HepG2 (cell line): ENCODE data around the gene KCNIP4. TPM values are rescaled to one million over a fixed set of nuclear protein-coding genes. Genes with fewer than 3 reads are reported as not detected.

Experiments used
- ATAC-seq: fragments of 200-7000 bp; cut with Tn5 transposase; 3 replicates; pipeline ENCODE4 v1.9.1; 2020; ENCODE audit warnings: mild to moderate bottlenecking, moderate library complexity
- BruUV-seq: library from RNA; stranded (reverse); fragments of 400-500 nt; replicated peaks from 2 replicates; lab custom pipeline; 2021; lab: Mats Ljungman, UMichigan
- CTCF ChIA-PET: fragments of 300-600 bp; formaldehyde crosslinking; extraction: SDS; loops from one replicate; lab custom pipeline; 2021; ENCODE audit warnings: low total read pairs, inconsistent platforms, low intra/inter-chr PET ratio; lab: Yijun Ruan, JAX
- POLR2A ChIA-PET: fragments of 350-600 bp; sonication (Branson Sonifier 250); formaldehyde crosslinking; loops from one replicate; lab custom pipeline; 2020; ENCODE audit warnings: antibody characterized with exemption, inconsistent platforms; lab: Yijun Ruan, JAX
- DNase-seq: peaks from one replicate; pipeline ENCODE4 v3.0.0-alpha.2; 2015; ENCODE audit warnings: low spot score
- FAIRE-seq: peaks from 3 replicates; lab custom pipeline; 2011; peaks lifted over from hg19 to GRCh38; lab: Jason Lieb, UNC
- H2AFZ ChIP-seq: one replicate; pipeline ENCODE4 v1.6.1; 2011; ENCODE audit warnings: low read length, inconsistent platforms
- H3K27ac ChIP-seq: fragments of 300-600 bp; 3 replicates; pipeline ENCODE4 v1.8.0; 2011; ENCODE audit warnings: mixed run types, mild to moderate bottlenecking, mixed read lengths, low read length, inconsistent platforms; ENCODE audit not compliant: insufficient read depth; ENCODE audit errors: extremely low read length
- H3K27me3 ChIP-seq, 2 experiments: fragments of 200-600 bp in 1 of 2; 2 replicates in 1 of 2; 3 replicates in 1 of 2; pipeline versions ENCODE4 v1.6.0 to v1.8.0; 2011; ENCODE audit warnings: low read length in 2 of 2, mild to moderate bottlenecking in 2 of 2, moderate library complexity in 2 of 2, inconsistent platforms in 1 of 2; ENCODE audit not compliant: insufficient read depth in 2 of 2, control insufficient read depth in 1 of 2
- H3K36me3 ChIP-seq, 2 experiments: fragments of 200-600 bp in 1 of 2; replicated peaks in 1 of 2; 2 replicates in 1 of 2; 3 replicates in 1 of 2; pipeline versions ENCODE4 v1.5.1 to v1.8.0; 2011; ENCODE audit warnings: low read length in 2 of 2, inconsistent platforms in 1 of 2; ENCODE audit not compliant: insufficient read depth in 2 of 2, control insufficient read depth in 1 of 2
- H3K4me1 ChIP-seq: 2 replicates; pipeline ENCODE4 v1.5.1; 2012; ENCODE audit warnings: low read length, inconsistent platforms; ENCODE audit not compliant: insufficient read depth
- H3K4me2 ChIP-seq: 2 replicates; pipeline ENCODE4 v1.6.0; 2011; ENCODE audit warnings: low read depth, low read length, inconsistent platforms
- H3K4me3 ChIP-seq, 3 experiments: fragments of 200-600 bp in 1 of 3; sonication (generic), shearing (Covaris generic) in 1 of 3; replicated peaks in 1 of 3; 2 replicates each; pipeline ENCODE4 v1.5.1; 2011 to 2016; ENCODE audit warnings: low read length in 3 of 3, inconsistent platforms in 2 of 3, low read depth in 2 of 3, mild to moderate bottlenecking in 2 of 3, control low read depth in 1 of 3, mixed read lengths in 1 of 3; ENCODE audit not compliant: insufficient read depth in 1 of 3
- H3K79me2 ChIP-seq: one replicate; pipeline ENCODE4 v1.6.1; 2011; ENCODE audit warnings: low read length, inconsistent platforms; ENCODE audit not compliant: insufficient read depth
- H3K9ac ChIP-seq: 2 replicates; pipeline ENCODE4 v1.6.0; 2011; ENCODE audit warnings: mild to moderate bottlenecking, low read depth, low read length, inconsistent platforms; ENCODE audit not compliant: insufficient read depth
- H3K9me3 ChIP-seq: 2 replicates; pipeline ENCODE4 v1.5.1; 2012; ENCODE audit warnings: mild to moderate bottlenecking, low read length
- H4K20me1 ChIP-seq: 2 replicates; pipeline ENCODE4 v1.6.0; 2011; ENCODE audit warnings: inconsistent platforms, mild to moderate bottlenecking, low read length, moderate library complexity; ENCODE audit not compliant: insufficient read depth
- CBFB ChIP-seq: sonication (generic); formaldehyde crosslinking; IDR thresholded peaks from 2 replicates; pipeline ENCODE4 v1.4.0; 2020; ENCODE audit warnings: missing genetic modification reagents
- GPN1 ChIP-seq: sonication (generic); formaldehyde crosslinking; IDR thresholded peaks from 2 replicates; pipeline ENCODE4 v1.5.1; 2020; ENCODE audit warnings: missing genetic modification reagents, borderline replicate concordance
- TAF15 ChIP-seq: fragments of 200-400 bp; formaldehyde crosslinking; IDR thresholded peaks from one replicate; pipeline ENCODE4 v1.6.1; 2018; ENCODE audit warnings: mild to moderate bottlenecking, low read depth, low read length; ENCODE audit not compliant: poor library complexity, severe bottlenecking
- THYN1 ChIP-seq: sonication (generic); formaldehyde crosslinking; IDR thresholded peaks from 2 replicates; pipeline ENCODE4 v1.8.1; 2023; ENCODE audit warnings: low read depth, mild to moderate bottlenecking, moderate library complexity, missing genetic modification reagents, borderline replicate concordance
- ZBTB20 ChIP-seq: sonication (generic); formaldehyde crosslinking; IDR thresholded peaks from 2 replicates; pipeline ENCODE4 v1.8.1; 2023; ENCODE audit warnings: missing genetic modification reagents, low read depth, mild to moderate bottlenecking, borderline replicate concordance
- ZNF619 ChIP-seq: sonication (generic); formaldehyde crosslinking; IDR thresholded peaks from 2 replicates; pipeline ENCODE4 v1.4.0; 2020; ENCODE audit warnings: mild to moderate bottlenecking, missing genetic modification reagents
- WGBS: methylation state at CpG from one replicate; pipeline ENCODE4 v1.1.6; 2017; ENCODE audit warnings: low lambda C conversion rate; 5-methylcytosine and 5-hydroxymethylcytosine counted together
- in situ Hi-C: cut with HindIII; loops from 2 replicates; pipeline ENCODE4 v1.10.0; 2017; ENCODE audit warnings: low pct_unique_long_range_greater_than_20kb; ENCODE audit not compliant: extremely low pct_ligation_motif_present
- intact Hi-C: fragments of 100-400 bp; cut with micrococcal nuclease; formaldehyde crosslinking; loops from one replicate; pipeline ENCODE4 v1.10.0; 2022; ENCODE audit not compliant: unreplicated experiment
- polyA plus RNA-seq, 8 experiments: library from polyadenylated mRNA; depleted of rRNA in 3 of 8; stranded (reverse) in 7 of 8; unstranded in 1 of 8; fragments of >200 nt; fragmentation: Illumina TruSeq in 4 of 8; extraction: Trizol in 4 of 8; gene quantifications; 2 replicates each; pipeline versions ENCODE4 v1.2.1 to v1.2.3, GENCODE V29; 2011 to 2016; ENCODE audit warnings: low read depth in 4 of 8, missing spikeins in 1 of 8, mixed read lengths in 1 of 8; ENCODE audit not compliant: insufficient read depth in 1 of 8
- total RNA-seq, 5 experiments: library from RNA; depleted of rRNA; stranded (reverse); fragments of >200 nt; fragmentation: Illumina TruSeq; extraction: Trizol; gene quantifications; 2 replicates each; pipeline ENCODE4 v1.2.3, GENCODE V29; 2016; ENCODE audit warnings: low read depth in 1 of 5
- TF ChIP-seq, protein P1 (sequence below): sonication (generic); formaldehyde crosslinking; IDR thresholded peaks from one replicate; pipeline ENCODE4 v1.5.1; 2020; ENCODE audit warnings: mild to moderate bottlenecking, missing genetic modification reagents; ENCODE audit errors: not compliant biosample characterization

KCNIP4 gene
- total and polyA plus RNA-seq, 2 of the 13 experiments (the other 11 are each of a cell fraction or from before 2014, with no cell fraction given): 0.09 TPM; not detected in 1

DNA sequence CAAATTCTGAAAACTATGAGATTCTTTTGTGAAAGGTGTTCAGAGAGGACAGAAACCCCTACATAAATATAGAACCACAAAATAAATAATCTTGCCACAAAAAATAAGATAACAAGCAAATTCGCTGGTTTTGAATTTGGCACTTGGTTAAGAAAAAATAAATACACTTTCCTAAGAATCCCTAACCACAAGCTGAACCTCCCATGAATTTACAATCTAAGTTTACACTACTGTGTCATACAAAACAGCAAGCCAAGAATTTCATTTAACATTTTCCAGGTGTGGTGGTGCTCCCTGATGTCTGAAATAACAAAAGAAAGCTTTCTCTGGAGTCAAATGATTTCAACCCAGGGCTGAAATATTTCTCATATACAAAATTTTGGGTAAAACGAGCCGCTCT is 121.0 kb downstream of the KCNIP4 start:
- TF ChIP-seq TAF15: no peak
- TF ChIP-seq, protein P1, sequence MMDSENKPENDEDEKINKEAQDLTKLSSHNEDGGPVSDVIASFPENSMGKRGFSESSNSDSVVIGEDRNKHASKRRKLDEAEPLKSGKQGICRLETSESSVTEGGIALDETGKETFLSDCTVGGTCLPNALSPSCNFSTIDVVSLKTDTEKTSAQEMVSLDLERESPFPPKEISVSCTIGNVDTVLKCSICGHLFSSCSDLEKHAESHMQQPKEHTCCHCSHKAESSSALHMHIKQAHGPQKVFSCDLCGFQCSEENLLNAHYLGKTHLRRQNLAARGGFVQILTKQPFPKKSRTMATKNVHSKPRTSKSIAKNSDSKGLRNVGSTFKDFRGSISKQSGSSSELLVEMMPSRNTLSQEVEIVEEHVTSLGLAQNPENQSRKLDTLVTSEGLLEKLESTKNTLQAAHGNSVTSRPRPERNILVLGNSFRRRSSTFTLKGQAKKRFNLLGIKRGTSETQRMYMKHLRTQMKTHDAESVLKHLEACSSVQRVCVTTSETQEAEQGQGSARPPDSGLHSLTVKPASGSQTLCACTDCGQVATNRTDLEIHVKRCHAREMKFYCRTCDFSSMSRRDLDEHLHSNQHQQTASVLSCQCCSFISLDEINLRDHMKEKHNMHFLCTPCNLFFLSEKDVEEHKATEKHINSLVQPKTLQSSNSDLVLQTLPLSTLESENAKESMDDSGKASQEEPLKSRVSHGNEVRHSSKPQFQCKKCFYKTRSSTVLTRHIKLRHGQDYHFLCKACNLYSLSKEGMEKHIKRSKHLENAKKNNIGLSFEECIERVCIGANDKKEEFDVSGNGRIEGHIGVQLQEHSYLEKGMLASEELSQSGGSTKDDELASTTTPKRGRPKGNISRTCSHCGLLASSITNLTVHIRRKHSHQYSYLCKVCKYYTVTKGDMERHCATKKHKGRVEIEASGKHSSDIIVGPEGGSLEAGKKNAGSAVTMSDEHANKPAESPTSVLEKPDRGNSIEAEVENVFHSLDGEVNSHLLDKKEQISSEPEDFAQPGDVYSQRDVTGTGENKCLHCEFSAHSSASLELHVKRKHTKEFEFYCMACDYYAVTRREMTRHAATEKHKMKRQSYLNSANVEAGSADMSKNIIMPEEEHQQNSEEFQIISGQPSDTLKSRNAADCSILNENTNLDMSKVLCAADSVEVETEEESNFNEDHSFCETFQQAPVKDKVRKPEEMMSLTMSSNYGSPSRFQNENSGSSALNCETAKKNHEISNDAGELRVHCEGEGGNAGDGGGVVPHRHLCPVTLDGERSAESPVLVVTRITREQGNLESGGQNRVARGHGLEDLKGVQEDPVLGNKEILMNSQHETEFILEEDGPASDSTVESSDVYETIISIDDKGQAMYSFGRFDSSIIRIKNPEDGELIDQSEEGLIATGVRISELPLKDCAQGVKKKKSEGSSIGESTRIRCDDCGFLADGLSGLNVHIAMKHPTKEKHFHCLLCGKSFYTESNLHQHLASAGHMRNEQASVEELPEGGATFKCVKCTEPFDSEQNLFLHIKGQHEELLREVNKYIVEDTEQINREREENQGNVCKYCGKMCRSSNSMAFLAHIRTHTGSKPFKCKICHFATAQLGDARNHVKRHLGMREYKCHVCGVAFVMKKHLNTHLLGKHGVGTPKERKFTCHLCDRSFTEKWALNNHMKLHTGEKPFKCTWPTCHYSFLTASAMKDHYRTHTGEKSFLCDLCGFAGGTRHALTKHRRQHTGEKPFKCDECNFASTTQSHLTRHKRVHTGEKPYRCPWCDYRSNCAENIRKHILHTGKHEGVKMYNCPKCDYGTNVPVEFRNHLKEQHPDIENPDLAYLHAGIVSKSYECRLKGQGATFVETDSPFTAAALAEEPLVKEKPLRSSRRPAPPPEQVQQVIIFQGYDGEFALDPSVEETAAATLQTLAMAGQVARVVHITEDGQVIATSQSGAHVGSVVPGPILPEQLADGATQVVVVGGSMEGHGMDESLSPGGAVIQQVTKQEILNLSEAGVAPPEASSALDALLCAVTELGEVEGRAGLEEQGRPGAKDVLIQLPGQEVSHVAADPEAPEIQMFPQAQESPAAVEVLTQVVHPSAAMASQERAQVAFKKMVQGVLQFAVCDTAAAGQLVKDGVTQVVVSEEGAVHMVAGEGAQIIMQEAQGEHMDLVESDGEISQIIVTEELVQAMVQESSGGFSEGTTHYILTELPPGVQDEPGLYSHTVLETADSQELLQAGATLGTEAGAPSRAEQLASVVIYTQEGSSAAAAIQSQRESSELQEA (CRISPR knock-in tag): no peak
- TF ChIP-seq ZNF619: no peak
- no peak for TF ChIP-seq ZBTB20
- no peak for TF ChIP-seq THYN1
- TF ChIP-seq CBFB: no peak
- TF ChIP-seq GPN1 (CRISPR knock-in tag): no peak
- in situ Hi-C loops: no loop called here

More for the DNA sequence above, 121.0 kb downstream of the KCNIP4 start:
- no peaks in the 10 kb centered on the region for H3K27me3 ChIP-seq
- no peak overlapping the region for H3K27ac ChIP-seq
- intact Hi-C loops: no loop called here
- DNase-seq (no peak), ATAC-seq (no peak), FAIRE-seq (no peak)
- POLR2A ChIA-PET: no interaction called here
- no peak overlapping the region for H3K4me2 ChIP-seq
- no peaks in the 10 kb centered on the region for H3K79me2 ChIP-seq
- no peaks in the 10 kb centered on the region for H4K20me1 ChIP-seq
- H3K9ac ChIP-seq: no peak overlapping the region
- H3K9me3 ChIP-seq: no peaks in the 10 kb centered on the region
- WGBS: 8% methylated on average over 3 of the region's 3 CpGs
- H3K4me3 ChIP-seq: no peak overlapping the region
- H3K36me3 ChIP-seq: no peaks in the 10 kb centered on the region
- BruUV-seq: no TSS peak
- CTCF ChIA-PET: no interaction called here
- H3K4me1 ChIP-seq: no peaks in the 10 kb centered on the region
- H2AFZ ChIP-seq: no peak overlapping the region
